HL-60 (cell line): ENCODE measurements around the gene FBXL14.

ENCODE experiments used
- CTCF ChIP-seq: IDR thresholded peaks from one replicate; pipeline ENCODE4 v1.5.1; 2011; ENCODE audit warnings: low read length, control low read depth, inconsistent platforms; ENCODE audit not compliant: insufficient read depth
- TF ChIP-seq, protein P1 (sequence below): IDR thresholded peaks from 2 replicates; pipeline ENCODE4 v1.6.1; 2012; ENCODE audit warnings: low read depth; ENCODE audit not compliant: insufficient replicate concordance

DNA sequence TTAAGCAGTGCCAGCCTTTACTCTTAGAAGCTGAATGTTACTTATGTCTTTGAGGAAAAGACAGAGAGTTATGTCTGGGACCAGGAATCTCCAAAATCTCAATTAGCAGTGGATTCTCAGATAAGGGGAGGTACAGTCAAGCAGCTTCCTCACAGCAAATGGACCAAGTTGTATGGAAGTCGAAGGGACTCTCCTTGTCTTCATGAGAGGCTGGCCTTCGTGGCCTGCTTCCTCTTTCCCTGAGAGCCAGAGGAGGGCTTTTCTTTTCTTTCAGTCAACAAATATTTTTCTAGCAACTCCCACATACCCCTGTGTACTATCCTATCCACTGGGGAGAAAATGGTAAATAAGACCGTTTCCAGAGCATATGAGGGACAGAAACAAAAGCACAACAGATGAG, 28.0 kb upstream of the FBXL14 start:
- no peak for TF ChIP-seq CTCF
- TF ChIP-seq, protein P1, sequence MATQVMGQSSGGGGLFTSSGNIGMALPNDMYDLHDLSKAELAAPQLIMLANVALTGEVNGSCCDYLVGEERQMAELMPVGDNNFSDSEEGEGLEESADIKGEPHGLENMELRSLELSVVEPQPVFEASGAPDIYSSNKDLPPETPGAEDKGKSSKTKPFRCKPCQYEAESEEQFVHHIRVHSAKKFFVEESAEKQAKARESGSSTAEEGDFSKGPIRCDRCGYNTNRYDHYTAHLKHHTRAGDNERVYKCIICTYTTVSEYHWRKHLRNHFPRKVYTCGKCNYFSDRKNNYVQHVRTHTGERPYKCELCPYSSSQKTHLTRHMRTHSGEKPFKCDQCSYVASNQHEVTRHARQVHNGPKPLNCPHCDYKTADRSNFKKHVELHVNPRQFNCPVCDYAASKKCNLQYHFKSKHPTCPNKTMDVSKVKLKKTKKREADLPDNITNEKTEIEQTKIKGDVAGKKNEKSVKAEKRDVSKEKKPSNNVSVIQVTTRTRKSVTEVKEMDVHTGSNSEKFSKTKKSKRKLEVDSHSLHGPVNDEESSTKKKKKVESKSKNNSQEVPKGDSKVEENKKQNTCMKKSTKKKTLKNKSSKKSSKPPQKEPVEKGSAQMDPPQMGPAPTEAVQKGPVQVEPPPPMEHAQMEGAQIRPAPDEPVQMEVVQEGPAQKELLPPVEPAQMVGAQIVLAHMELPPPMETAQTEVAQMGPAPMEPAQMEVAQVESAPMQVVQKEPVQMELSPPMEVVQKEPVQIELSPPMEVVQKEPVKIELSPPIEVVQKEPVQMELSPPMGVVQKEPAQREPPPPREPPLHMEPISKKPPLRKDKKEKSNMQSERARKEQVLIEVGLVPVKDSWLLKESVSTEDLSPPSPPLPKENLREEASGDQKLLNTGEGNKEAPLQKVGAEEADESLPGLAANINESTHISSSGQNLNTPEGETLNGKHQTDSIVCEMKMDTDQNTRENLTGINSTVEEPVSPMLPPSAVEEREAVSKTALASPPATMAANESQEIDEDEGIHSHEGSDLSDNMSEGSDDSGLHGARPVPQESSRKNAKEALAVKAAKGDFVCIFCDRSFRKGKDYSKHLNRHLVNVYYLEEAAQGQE: no peak
